ENCODE data around the gene SSB. TPM values are rescaled to one million over a fixed set of nuclear protein-coding genes. Genes with fewer than 3 reads are reported as not detected.

The SSB gene
- total RNA-seq, 1 experiment from 2014 or later, result 160 TPM

Other genes with a start within 250 kb of the SSB start
- gene FASTKD1, start 225.0 kb upstream of the SSB start, total RNA-seq (2014; rRNA removed; shearing (Covaris generic); ENCODE audit: low replicate concordance), result 28.7 and 46.6 TPM in 2 replicates
- 25.0 and 37.5 TPM in 2 replicates for gene PPIG, start 214.5 kb upstream of the SSB start, total RNA-seq (2014; rRNA removed; shearing (Covaris generic); ENCODE audit: low replicate concordance)
- 0.07 and 0.18 TPM in 2 replicates for gene CFAP210, start 104.5 kb upstream of the SSB start, total RNA-seq (2014; rRNA removed; shearing (Covaris generic); ENCODE audit: low replicate concordance)
- 4.6 and 13.0 TPM in 2 replicates for gene PHOSPHO2, start 104.4 kb upstream of the SSB start, total RNA-seq (2014; rRNA removed; shearing (Covaris generic); ENCODE audit: low replicate concordance)
- gene KLHL23, start 65.0 kb upstream of the SSB start, total RNA-seq (2014; rRNA removed; shearing (Covaris generic); ENCODE audit: low replicate concordance), result 24.5 and 30.7 TPM in 2 replicates
- 100 and 105 TPM in 2 replicates for gene METTL5, start 26.0 kb downstream of the SSB start, total RNA-seq (2014; rRNA removed; shearing (Covaris generic); ENCODE audit: low replicate concordance)
- gene UBR3, start 28.6 kb downstream of the SSB start, total RNA-seq (2014; rRNA removed; shearing (Covaris generic); ENCODE audit: low replicate concordance), result 26.7 and 50.8 TPM in 2 replicates

Measured in Karpas-422 (cell line).